A549 (cell line): ENCODE data around the gene IL1F10. TPM values are rescaled to one million over a fixed set of nuclear protein-coding genes. Genes with fewer than 3 reads are reported as not detected.
A peak's percentile ranks its signal among the peaks of the same experiment; 100 is the strongest.

ENCODE experiments used
- ATAC-seq, 2 experiments: fragments of 200-7000 bp in 1 of 2; fragments of >200 bp in 1 of 2; cut with Nextera tagmentation in 1 of 2; cut with Tn5 transposase in 1 of 2; 3 replicates each; pipeline versions ENCODE4 v1.8.0 to v1.9.1; 2018 to 2020; ENCODE audit warnings: mild to moderate bottlenecking in 1 of 2, moderate library complexity in 1 of 2
- CTCF ChIA-PET: fragments of 300-600 bp; sonication (Branson Sonifier 250); formaldehyde crosslinking; extraction: SDS; loops from one replicate; lab custom pipeline; 2021; ENCODE audit warnings: antibody characterized with exemption, inconsistent platforms; lab: Yijun Ruan, JAX
- POLR2A ChIA-PET: fragments of 350-600 bp; formaldehyde crosslinking; extraction: SDS; loops from one replicate; lab custom pipeline; 2021; ENCODE audit warnings: antibody characterized with exemption, inconsistent platforms; lab: Yijun Ruan, JAX
- DNase-seq, 2 experiments: peaks; one replicate each; pipeline versions ENCODE4 v3.0.0 to v3.0.0-alpha.2; 2011 to 2016; ENCODE audit warnings: low read depth in 1 of 2, low spot score in 1 of 2
- FAIRE-seq: peaks from 2 replicates; lab custom pipeline; 2011; peaks lifted over from hg19 to GRCh38; lab: Jason Lieb, UNC
- H3K27ac ChIP-seq, 2 experiments: fragments of >200 bp; sonication (Bioruptor Twin); formaldehyde crosslinking; 3 replicates each; pipeline ENCODE4 v1.5.1; 2016 to 2017
- H3K4me1 ChIP-seq: fragments of >200 bp; sonication (Bioruptor Twin); formaldehyde crosslinking; 3 replicates; pipeline ENCODE4 v1.6.1; 2016
- H3K4me2 ChIP-seq: fragments of >200 bp; sonication (Bioruptor Twin); formaldehyde crosslinking; 3 replicates; pipeline ENCODE4 v1.6.1; 2016
- H3K4me3 ChIP-seq: fragments of >200 bp; sonication (Bioruptor Twin); formaldehyde crosslinking; 3 replicates; pipeline ENCODE4 v1.5.1; 2016
- H3K9me3 ChIP-seq: fragments of >200 bp; sonication (Bioruptor Twin); formaldehyde crosslinking; 3 replicates; pipeline ENCODE4 v1.6.1; 2016
- CBX2 ChIP-seq: fragments of 200-600 bp; sonication (generic); IDR thresholded peaks from 2 replicates; pipeline ENCODE4 v1.6.1; 2016; ENCODE audit warnings: low read depth, mild to moderate bottlenecking, borderline replicate concordance
- CEBPB ChIP-seq, 2 experiments: fragments of >200 bp in 1 of 2; sonication (Bioruptor Twin) in 1 of 2; formaldehyde crosslinking in 1 of 2; IDR thresholded peaks; 2 replicates each; pipeline ENCODE4 v1.6.1; 2012 to 2016
- CTCF ChIP-seq: fragments of >200 bp; sonication (Bioruptor Twin); formaldehyde crosslinking; IDR thresholded peaks from 3 replicates; pipeline ENCODE4 v1.5.1; 2016
- E2F6 ChIP-seq: IDR thresholded peaks from 2 replicates; pipeline ENCODE4 v1.6.1; 2012; ENCODE audit warnings: low read depth, borderline replicate concordance
- ELK1 ChIP-seq: fragments of 150-350 bp; IDR thresholded peaks from 2 replicates; pipeline ENCODE4 v1.6.1; 2014; ENCODE audit warnings: low read depth, mild to moderate bottlenecking, low read length
- FOXS1 ChIP-seq: fragments of 250-450 bp; sonication (Bioruptor Pico); IDR thresholded peaks from 2 replicates; pipeline ENCODE4 v1.5.0; 2020; ENCODE audit warnings: mild to moderate bottlenecking, moderate library complexity
- GATA3 ChIP-seq: IDR thresholded peaks from 2 replicates; pipeline ENCODE4 v1.6.1; 2012; ENCODE audit warnings: borderline replicate concordance
- HES2 ChIP-seq: fragments of >200 bp; sonication (Bioruptor Twin); formaldehyde crosslinking; IDR thresholded peaks from 2 replicates; pipeline ENCODE4 v1.6.1; 2016
- HMGXB4 ChIP-seq: fragments of 250-450 bp; sonication (Bioruptor Pico); IDR thresholded peaks from 2 replicates; pipeline ENCODE4 v1.5.0; 2021; ENCODE audit warnings: mild to moderate bottlenecking, moderate library complexity, borderline replicate concordance
- HOXA7 ChIP-seq: fragments of 250-450 bp; sonication (Bioruptor Pico); IDR thresholded peaks from 2 replicates; pipeline ENCODE4 v1.5.0; 2020; ENCODE audit warnings: mild to moderate bottlenecking, moderate library complexity
- KDM1A ChIP-seq: fragments of 200-600 bp; sonication (generic); IDR thresholded peaks from 2 replicates; pipeline ENCODE4 v1.6.1; 2016; ENCODE audit warnings: low read depth, mild to moderate bottlenecking
- KDM5A ChIP-seq: fragments of 200-600 bp; sonication (generic); IDR thresholded peaks from 2 replicates; pipeline ENCODE4 v1.6.1; 2016; ENCODE audit warnings: antibody characterized with exemption, mild to moderate bottlenecking
- MAFK ChIP-seq: fragments of 450-650 bp; IDR thresholded peaks from 2 replicates; pipeline ENCODE4 v1.6.1; 2014; ENCODE audit not compliant: partially characterized antibody
- MAZ ChIP-seq: fragments of 150-350 bp; IDR thresholded peaks from 2 replicates; pipeline ENCODE4 v1.6.1; 2014; ENCODE audit warnings: antibody characterized with exemption, low read depth, low read length, borderline replicate concordance
- POLR2A ChIP-seq: IDR thresholded peaks from 2 replicates; pipeline ENCODE4 v1.6.1; 2012; ENCODE audit warnings: mild to moderate bottlenecking, low read length
- POLR2AphosphoS2 ChIP-seq: conservative IDR thresholded peaks from 2 replicates; pipeline ENCODE4 v1.6.1; 2012; ENCODE audit warnings: low read length, improper control_type of control experiment, inconsistent platforms
- RARB ChIP-seq: fragments of 250-450 bp; sonication (Bioruptor Pico); IDR thresholded peaks from 2 replicates; pipeline ENCODE4 v1.8.0; 2021; ENCODE audit warnings: mild to moderate bottlenecking, moderate library complexity
- REST ChIP-seq: fragments of 200-600 bp; sonication (generic); IDR thresholded peaks from 2 replicates; pipeline ENCODE4 v1.6.1; 2016; ENCODE audit warnings: antibody characterized with exemption, mild to moderate bottlenecking, moderate library complexity
- RFX5 ChIP-seq: fragments of 450-650 bp; IDR thresholded peaks from 2 replicates; pipeline ENCODE4 v1.7.1; 2014; ENCODE audit warnings: antibody characterized with exemption, mild to moderate bottlenecking, moderate library complexity
- SMC3 ChIP-seq: fragments of >200 bp; sonication (Bioruptor Twin); formaldehyde crosslinking; IDR thresholded peaks from 3 replicates; pipeline ENCODE4 v1.6.1; 2018; ENCODE audit warnings: inconsistent platforms
- TP53 ChIP-seq: fragments of 250-450 bp; sonication (Bioruptor Pico); IDR thresholded peaks from 2 replicates; pipeline ENCODE4 v1.5.0; 2021; ENCODE audit warnings: mild to moderate bottlenecking, moderate library complexity
- ZNF302 ChIP-seq: fragments of 250-450 bp; sonication (Bioruptor Pico); IDR thresholded peaks from 2 replicates; pipeline ENCODE4 v1.9.0; 2021; ENCODE audit warnings: inconsistent platforms, mild to moderate bottlenecking, moderate library complexity
- WGBS: methylation state at CpG from one replicate; pipeline ENCODE4 v1.1.6; 2017; ENCODE audit errors: missing lambda C conversion rate; 5-methylcytosine and 5-hydroxymethylcytosine counted together
- polyA plus RNA-seq, 4 experiments: library from polyadenylated mRNA; depleted of rRNA in 3 of 4; stranded (reverse); fragments of >200 nt; fragmentation: RNase III in 1 of 4; extraction: RNeasy Plus Mini Kit Qiagen cat#74134 plus additional on column Dnase treatment in 1 of 4; gene quantifications; 2 replicates in 3 of 4; 3 replicates in 1 of 4; pipeline ENCODE4 v1.2.3, GENCODE V29; 2011 to 2017

The IL1F10 gene
- polyA plus RNA-seq, 2 of the 4 experiments (the other 2 are of a cell fraction): not detected

GRCh38 chr2:113078350-113078839 is 10.6 kb downstream of the IL1F10 start:
- Histone ChIP-seq H3K4me1 (peaks cover 3% of the 10 kb centered on the region; the same call in 1 of the 3 replicates), H3K4me2 (peak overlapping the region; percentile 23; the same call in 1 of the 3 replicates), H3K4me3 (no peak overlapping the region), H3K9me3 (no peaks in the 10 kb centered on the region)
- peak in 1 of 2 experiments; percentile 16 for DNase-seq
- ATAC-seq: no peak
- 48% methylated on average over 6 of the region's 6 CpGs for WGBS
- ChIA-PET POLR2A (no interaction called here), CTCF (interaction anchor here (1.1 to 12.9 kb wide), 5 partner anchors 12 to 122 kb away, joined by 5 to 150 read pairs (median 44); partner anchors contain the start of gene IL36RN)
- no peak for TF ChIP-seq ZNF302 (CRISPR knock-in tag)
- no peak for TF ChIP-seq HES2
- TF ChIP-seq TP53 (CRISPR knock-in tag): no peak
- no peak for TF ChIP-seq ELK1
- no peak for TF ChIP-seq MAFK
- TF ChIP-seq, all 56 proteins: peak for 0
- 0 out of 6 replicates have a peak overlapping the region, but pooled peaks of 1 of the 2 experiments have one; percentile 31 for H3K27ac ChIP-seq
- FAIRE-seq: no peak

- CTCF ChIA-PET: interaction anchor here (0.9 to 12.9 kb wide), 15 partner anchors 10 to 121 kb away, joined by 3 to 150 read pairs (median 8); partner anchors contain the start of genes IL1F10 and IL36RN
- FAIRE-seq (no peak), DNase-seq (no peak), ATAC-seq (no peak; a peak in 1 of 6 replicates)
- no peaks in the 10 kb centered on the region for H3K9me3 ChIP-seq
- no peak overlapping the region for H3K4me3 ChIP-seq
- 72% methylated on average over 4 of the region's 4 CpGs for WGBS
- no peak overlapping the region for H3K4me2 ChIP-seq
- H3K4me1 ChIP-seq: peaks cover 3% of the 10 kb centered on the region; the same call in 1 of the 3 replicates
- H3K27ac ChIP-seq: no peak overlapping the region
- POLR2A ChIA-PET: no interaction called here
- TF ChIP-seq CEBPB (IDR thresholded peaks at IDR 0.05) (no peak), E2F6 (no peak), POLR2A (no peak), CBX2 (no peak), HMGXB4 (no peak), REST (no peak), RFX5 (no peak), KDM1A (no peak), CTCF (no peak), KDM5A (no peak), RARB (CRISPR knock-in tag) (no peak), HOXA7 (CRISPR knock-in tag) (no peak), MAZ (no peak), FOXS1 (no peak), POLR2AphosphoS2 (no peak), SMC3 (no peak), GATA3 (no peak)
These were observed 11.4 kb downstream of the IL1F10 start for GRCh38 chr2:113079131-113079530.
